ENCODE measurements around the gene MTUS2. TPM values are rescaled to one million over a fixed set of nuclear protein-coding genes. Genes with fewer than 3 reads are reported as not detected.

Gene MTUS2
- total RNA-seq, 1 donor from 2014 or later, result 0.41 TPM

DNA sequence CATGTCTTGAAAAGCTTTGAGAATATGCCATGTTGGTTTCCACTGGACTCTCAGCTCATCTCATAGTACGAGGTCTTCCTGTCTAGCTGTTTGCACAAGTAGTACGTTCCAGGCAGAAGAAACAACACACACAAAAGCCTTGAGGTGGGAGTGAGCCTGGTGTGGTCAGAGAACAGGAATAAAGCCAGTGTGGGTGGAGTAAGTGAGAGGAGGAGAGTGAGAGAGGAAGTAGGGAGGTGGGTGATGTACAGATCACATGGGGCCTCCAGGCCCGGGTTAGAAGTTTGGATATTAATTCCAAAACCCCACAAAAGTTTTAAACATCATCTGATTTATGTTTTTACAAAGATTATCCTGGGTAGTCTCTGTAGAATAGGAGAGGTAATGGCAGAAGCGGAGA lies 230.6 kb downstream of the MTUS2 start:
- intact Hi-C loops (cut with DNase I), result no loop called here
- H3K9me3 ChIP-seq, result no peaks in the 10 kb centered on the region
- H3K27ac ChIP-seq, result no peak overlapping the region
- ATAC-seq (no peak), DNase-seq (no peak)
- no peaks in the 10 kb centered on the region for H3K4me1 ChIP-seq
- TF ChIP-seq, protein P1, sequence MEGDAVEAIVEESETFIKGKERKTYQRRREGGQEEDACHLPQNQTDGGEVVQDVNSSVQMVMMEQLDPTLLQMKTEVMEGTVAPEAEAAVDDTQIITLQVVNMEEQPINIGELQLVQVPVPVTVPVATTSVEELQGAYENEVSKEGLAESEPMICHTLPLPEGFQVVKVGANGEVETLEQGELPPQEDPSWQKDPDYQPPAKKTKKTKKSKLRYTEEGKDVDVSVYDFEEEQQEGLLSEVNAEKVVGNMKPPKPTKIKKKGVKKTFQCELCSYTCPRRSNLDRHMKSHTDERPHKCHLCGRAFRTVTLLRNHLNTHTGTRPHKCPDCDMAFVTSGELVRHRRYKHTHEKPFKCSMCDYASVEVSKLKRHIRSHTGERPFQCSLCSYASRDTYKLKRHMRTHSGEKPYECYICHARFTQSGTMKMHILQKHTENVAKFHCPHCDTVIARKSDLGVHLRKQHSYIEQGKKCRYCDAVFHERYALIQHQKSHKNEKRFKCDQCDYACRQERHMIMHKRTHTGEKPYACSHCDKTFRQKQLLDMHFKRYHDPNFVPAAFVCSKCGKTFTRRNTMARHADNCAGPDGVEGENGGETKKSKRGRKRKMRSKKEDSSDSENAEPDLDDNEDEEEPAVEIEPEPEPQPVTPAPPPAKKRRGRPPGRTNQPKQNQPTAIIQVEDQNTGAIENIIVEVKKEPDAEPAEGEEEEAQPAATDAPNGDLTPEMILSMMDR (IDR thresholded peaks at IDR 0.05), result no peak
- no peaks in the 10 kb centered on the region for H3K36me3 ChIP-seq
- H3K27me3 ChIP-seq, result no peaks in the 10 kb centered on the region
- H3K4me3 ChIP-seq, result no peak overlapping the region

DNA sequence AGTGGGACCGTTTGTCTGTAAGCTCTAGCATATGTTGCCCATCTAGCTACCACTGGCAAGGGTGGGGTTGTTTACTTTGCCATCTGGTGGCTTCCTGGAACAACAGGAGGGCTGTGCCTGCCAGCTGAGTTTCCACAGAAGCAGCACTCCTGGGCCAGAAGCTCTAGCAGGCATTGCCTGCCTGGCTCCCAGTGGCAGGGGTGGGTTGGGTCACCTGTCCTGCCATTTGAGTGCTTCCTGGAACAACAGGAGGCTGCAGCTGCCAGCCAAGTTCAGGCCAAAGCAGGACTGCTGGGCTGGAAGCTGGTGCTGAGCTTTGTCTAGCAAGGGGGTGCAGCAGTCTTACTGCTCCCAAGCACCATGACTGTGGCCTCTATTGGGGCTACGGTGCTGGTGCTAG lies 239.7 kb downstream of the MTUS2 start:
- no peaks in the 10 kb centered on the region for H3K4me1 ChIP-seq
- no peaks in the 10 kb centered on the region for H3K36me3 ChIP-seq
- no peak overlapping the region for H3K4me3 ChIP-seq
- H3K27me3 ChIP-seq, result no peaks in the 10 kb centered on the region
- DNase-seq (no peak), ATAC-seq (no peak)
- no peak overlapping the region for H3K27ac ChIP-seq
- no peaks in the 10 kb centered on the region for H3K9me3 ChIP-seq
- TF ChIP-seq, protein P1 (IDR thresholded peaks at IDR 0.05), result no peak
- intact Hi-C loops (cut with DNase I), result no loop called here

DNA sequence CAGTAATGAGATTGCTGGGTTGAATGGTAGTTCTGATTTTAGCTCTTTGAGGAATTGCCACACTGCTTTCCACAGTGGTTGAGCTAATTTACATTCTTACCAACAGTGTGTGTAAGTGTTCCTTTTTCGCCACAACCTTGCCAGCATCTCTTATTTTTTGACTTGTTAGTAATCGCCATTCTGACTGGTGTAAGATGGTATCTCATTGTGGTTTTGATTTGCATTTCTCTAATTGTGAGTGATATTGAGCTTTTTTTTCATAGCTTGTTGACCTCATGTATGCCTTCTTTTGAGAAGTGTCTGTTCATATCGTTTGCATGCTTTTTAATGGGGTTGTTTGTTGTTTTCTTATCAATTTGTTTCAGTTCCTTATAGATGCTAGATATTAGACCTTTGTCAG lies 245.0 kb downstream of the MTUS2 start:
- no peaks in the 10 kb centered on the region for H3K27me3 ChIP-seq
- no peaks in the 10 kb centered on the region for H3K9me3 ChIP-seq
- H3K4me1 ChIP-seq, result no peaks in the 10 kb centered on the region
- ATAC-seq, result no peak
- DNase-seq, result no peak
- intact Hi-C loops (cut with DNase I), result no loop called here
- TF ChIP-seq, protein P1 (IDR thresholded peaks at IDR 0.05), result no peak
- no peak overlapping the region for H3K27ac ChIP-seq
- H3K36me3 ChIP-seq, result no peaks in the 10 kb centered on the region
- no peak overlapping the region for H3K4me3 ChIP-seq

DNA sequence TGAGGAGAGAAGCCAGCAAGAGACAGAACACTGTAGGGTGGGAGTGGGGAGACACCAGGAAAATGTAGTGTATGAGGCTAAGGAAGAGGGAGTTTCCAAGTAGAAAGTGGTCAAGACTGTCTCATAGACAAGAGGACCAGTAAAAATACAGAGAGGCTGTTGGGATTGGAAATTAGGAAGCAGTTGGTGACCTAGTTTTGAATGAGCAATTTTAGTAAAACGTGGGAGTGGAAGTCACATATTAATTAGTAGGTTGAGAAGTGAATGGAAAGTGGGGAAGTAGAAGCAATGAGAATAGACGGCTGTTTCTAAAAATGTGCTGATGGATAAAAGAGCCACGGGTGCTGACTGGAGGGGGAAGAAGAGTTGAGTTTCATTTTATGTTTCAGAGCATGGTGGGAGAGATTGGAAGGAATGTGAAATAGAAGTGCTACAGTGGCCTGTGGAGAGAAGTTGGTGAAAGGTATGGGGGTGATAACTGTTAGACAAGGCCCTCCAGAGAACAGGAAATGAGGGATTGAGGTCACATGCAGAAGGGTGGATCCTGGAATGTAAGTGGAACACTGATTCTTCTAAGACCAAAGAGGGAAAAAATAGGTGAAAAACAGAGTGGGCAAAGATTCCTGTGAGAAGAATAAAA lies 247.3 kb downstream of the MTUS2 start:
- Histone ChIP-seq H3K9me3 (no peaks in the 10 kb centered on the region), H3K4me3 (no peak overlapping the region), H3K36me3 (no peaks in the 10 kb centered on the region), H3K4me1 (no peaks in the 10 kb centered on the region), H3K27me3 (no peaks in the 10 kb centered on the region), H3K27ac (no peak overlapping the region)
- DNase-seq (no peak), ATAC-seq (no peak)
- TF ChIP-seq, protein P1 (IDR thresholded peaks at IDR 0.05), result no peak
- intact Hi-C loops (cut with DNase I), result no loop called here

DNA sequence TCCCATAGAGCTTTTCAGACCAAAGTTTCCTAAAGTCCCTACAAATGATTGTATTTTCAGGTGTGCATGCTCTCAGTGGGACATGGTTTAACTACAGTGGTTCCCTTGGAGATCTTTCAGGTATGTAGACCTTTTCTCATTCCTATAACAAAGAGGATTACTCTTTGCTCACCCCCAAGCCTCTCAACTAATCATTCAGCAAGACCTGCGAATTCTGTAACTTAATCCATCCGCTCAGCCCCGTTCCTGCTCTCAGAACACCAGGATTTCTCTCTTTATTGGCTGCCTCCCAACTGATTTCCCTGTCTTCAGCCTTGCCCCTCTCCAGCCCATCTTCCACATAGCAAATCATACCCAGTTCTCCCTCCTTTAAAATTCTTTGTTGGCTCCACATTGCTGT lies 253.6 kb downstream of the MTUS2 start:
- intact Hi-C loops (cut with DNase I), result no loop called here
- ATAC-seq (no peak), DNase-seq (no peak)
- Histone ChIP-seq H3K36me3 (no peaks in the 10 kb centered on the region), H3K4me3 (no peak overlapping the region), H3K27ac (no peak overlapping the region), H3K4me1 (no peaks in the 10 kb centered on the region), H3K9me3 (no peaks in the 10 kb centered on the region), H3K27me3 (no peaks in the 10 kb centered on the region)
- TF ChIP-seq, protein P1 (IDR thresholded peaks at IDR 0.05), result no peak
